Measurements from ENCODE around the gene HCRTR1. TPM values are rescaled to one million over a fixed set of nuclear protein-coding genes. Genes with fewer than 3 reads are reported as not detected.

HCRTR1 gene
- total and polyA plus RNA-seq, 2 donors (not counting 3 experiments of a cell fraction or from before 2014, with no cell fraction given), result 0.93 to 1.5 TPM

- CTCF ChIA-PET, result interaction anchor here (1.6 to 1.9 kb wide), 4 partner anchors 11 to 312 kb away, joined by 3 to 10 read pairs (median 7); no protein-coding TSS in a partner anchor
- Histone ChIP-seq H3K36me3 (ENCODE audit: control insufficient read depth in 2 of 2, extremely low read depth in 1 of 2, insufficient read depth in 2 of 2, low read length in 2 of 2) (no peaks in the 10 kb centered on the region), H3K27ac (ENCODE audit: insufficient read depth, low read depth, low read length) (no peak overlapping the region), H3K9me3 (replicated peaks; ENCODE audit: control insufficient read depth, insufficient read depth, low read length) (no peaks in the 10 kb centered on the region), H3K4me3 (replicated peaks in 1 of 3; ENCODE audit: insufficient read depth in 1 of 3, low read depth in 1 of 3, low read length in 3 of 3) (no peak overlapping the region), H4K20me1 (replicated peaks; ENCODE audit: control insufficient read depth, extremely low read depth, insufficient read depth, low read length) (no peaks in the 10 kb centered on the region), H3K4me2 (ENCODE audit: insufficient read depth, low read length) (no peak overlapping the region), H3K79me2 (ENCODE audit: control insufficient read depth, insufficient read depth, low read length) (no peaks in the 10 kb centered on the region), H3K27me3 (ENCODE audit: control insufficient read depth in 2 of 2, insufficient read depth in 2 of 2, low read length in 2 of 2) (no peaks in the 10 kb centered on the region), H2AFZ (ENCODE audit: low read depth, low read length) (no peak overlapping the region), H3K9ac (replicated peaks; ENCODE audit: extremely low read depth, insufficient read depth, low read length) (no peak overlapping the region), H3K4me1 (ENCODE audit: control insufficient read depth, extremely low read depth, insufficient read depth, low read length) (no peaks in the 10 kb centered on the region), H3K9me1 (replicated peaks; ENCODE audit: control insufficient read depth, extremely low read depth, insufficient read depth, low read length) (no peaks in the 10 kb centered on the region)
- DNase-seq (ENCODE audit: low read depth, low spot score) (no peak), FAIRE-seq (no peak)
- POLR2A ChIA-PET, result interaction anchor here (0.6 kb wide), 1 partner anchor 60 kb away, joined by 4 read pairs; no protein-coding TSS in a partner anchor
- dilution Hi-C loops (cut with MboI; ENCODE audit: extremely low pct_ligation_motif_present, low sequenced_read_pairs), result no loop called here
- no TSS peak for BruUV-seq (replicated peaks)
- intact Hi-C loops (cut with micrococcal nuclease), result no loop called here
- TF ChIP-seq FOS (IDR thresholded peaks at IDR 0.05; ENCODE audit: borderline replicate concordance, insufficient read depth, low read length) (no peak), POLR2A (IDR thresholded peaks at IDR 0.05; ENCODE audit: low read depth, low read length) (no peak), EZH2 (IDR thresholded peaks at IDR 0.05; ENCODE audit: borderline replicate concordance, low read depth, low read length, severe bottlenecking) (no peak), JUN (IDR thresholded peaks at IDR 0.05; ENCODE audit: borderline replicate concordance, insufficient read depth, insufficient read length, low read depth) (no peak), POLR2AphosphoS5 (IDR thresholded peaks at IDR 0.05; ENCODE audit: insufficient read depth, low read depth, low read length) (no peak), MYC (IDR thresholded peaks at IDR 0.05; ENCODE audit: low read depth, low read length) (no peak), MAX (IDR thresholded peaks at IDR 0.05; ENCODE audit: insufficient read depth, insufficient read length) (no peak)
Measured at GRCh38 chr1:31651766-31652165, 34.3 kb downstream of the HCRTR1 start.

DNA sequence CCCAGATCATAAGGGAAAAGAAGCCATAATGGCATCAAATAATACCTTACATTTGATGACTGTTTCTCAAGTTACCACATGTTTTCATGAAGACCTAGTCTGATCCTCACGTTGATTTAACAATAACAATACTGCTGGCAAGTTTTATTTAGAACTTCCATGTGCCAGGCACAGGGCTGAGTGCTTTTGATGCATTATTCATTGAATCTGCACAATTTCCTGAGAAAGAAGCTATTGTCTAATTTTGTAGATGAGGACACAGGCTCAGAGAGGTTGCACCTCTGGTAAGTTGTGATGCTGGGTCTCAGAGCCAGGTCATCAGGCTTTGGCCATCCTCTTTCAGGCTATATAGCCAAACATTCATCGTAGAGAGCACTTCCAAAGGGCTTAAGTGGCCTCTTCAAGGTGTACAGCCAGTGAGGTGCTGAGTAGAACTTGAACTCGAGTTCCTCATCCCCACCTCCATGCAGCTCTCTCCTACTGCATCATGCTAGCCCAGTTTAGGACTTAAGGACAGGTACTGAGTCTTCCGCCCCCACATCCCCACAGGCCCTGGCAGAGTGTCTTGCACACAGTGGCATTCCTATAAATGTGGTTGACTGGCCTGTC is 35.5 kb downstream of the HCRTR1 start:
- POLR2A ChIA-PET, result no interaction called here
- no peaks in the 10 kb centered on the region for H3K9me3 ChIP-seq (replicated peaks; ENCODE audit: control insufficient read depth, insufficient read depth, low read length)
- H3K9ac ChIP-seq (replicated peaks; ENCODE audit: extremely low read depth, insufficient read depth, low read length), result no peak overlapping the region
- H3K27me3 ChIP-seq (ENCODE audit: control insufficient read depth in 2 of 2, insufficient read depth in 2 of 2, low read length in 2 of 2), result no peaks in the 10 kb centered on the region
- no peak overlapping the region for H3K27ac ChIP-seq (ENCODE audit: insufficient read depth, low read depth, low read length)
- H3K79me2 ChIP-seq (ENCODE audit: control insufficient read depth, insufficient read depth, low read length), result no peaks in the 10 kb centered on the region
- CTCF ChIA-PET, result interaction anchor here (1.2 kb wide), 1 partner anchor 92 kb away, joined by 3 read pairs; no protein-coding TSS in a partner anchor
- DNase-seq (ENCODE audit: low read depth, low spot score) (no peak), FAIRE-seq (no peak)
- no peak overlapping the region for H2AFZ ChIP-seq (ENCODE audit: low read depth, low read length)
- H3K4me2 ChIP-seq (ENCODE audit: insufficient read depth, low read length), result no peak overlapping the region
- H3K4me3 ChIP-seq (replicated peaks in 1 of 3; ENCODE audit: insufficient read depth in 1 of 3, low read depth in 1 of 3, low read length in 3 of 3), result no peak overlapping the region
- no peaks in the 10 kb centered on the region for H3K9me1 ChIP-seq (replicated peaks; ENCODE audit: control insufficient read depth, extremely low read depth, insufficient read depth, low read length)
- no peak for TF ChIP-seq MYC (IDR thresholded peaks at IDR 0.05; ENCODE audit: low read depth, low read length)
- TF ChIP-seq CTCF (IDR thresholded peaks at IDR 0.05; ENCODE audit: extremely low read depth in 1 of 2, insufficient read depth in 1 of 2, low read depth in 1 of 2, low read length in 2 of 2), result no peak
- TF ChIP-seq MAX (IDR thresholded peaks at IDR 0.05; ENCODE audit: insufficient read depth, insufficient read length), result no peak
- TF ChIP-seq GATA2 (IDR thresholded peaks at IDR 0.05; ENCODE audit: insufficient read depth, insufficient read length, low read depth, low read length), result no peak
- TF ChIP-seq FOS (IDR thresholded peaks at IDR 0.05; ENCODE audit: borderline replicate concordance, insufficient read depth, low read length), result no peak
- TF ChIP-seq EZH2 (IDR thresholded peaks at IDR 0.05; ENCODE audit: borderline replicate concordance, low read depth, low read length, severe bottlenecking), result no peak
- TF ChIP-seq JUN (IDR thresholded peaks at IDR 0.05; ENCODE audit: borderline replicate concordance, insufficient read depth, insufficient read length, low read depth), result no peak
- no peaks in the 10 kb centered on the region for H3K4me1 ChIP-seq (ENCODE audit: control insufficient read depth, extremely low read depth, insufficient read depth, low read length)
- intact Hi-C loops (cut with micrococcal nuclease), result no loop called here
- no peaks in the 10 kb centered on the region for H3K36me3 ChIP-seq (ENCODE audit: control insufficient read depth in 2 of 2, extremely low read depth in 1 of 2, insufficient read depth in 2 of 2, low read length in 2 of 2)
- no peaks in the 10 kb centered on the region for H4K20me1 ChIP-seq (replicated peaks; ENCODE audit: control insufficient read depth, extremely low read depth, insufficient read depth, low read length)
- no TSS peak for BruUV-seq (replicated peaks)
- dilution Hi-C loops (cut with MboI; ENCODE audit: extremely low pct_ligation_motif_present, low sequenced_read_pairs), result no loop called here

All from endothelial cell of umbilical vein (primary cell).